ENCODE results near the gene STXBP1.

DNA sequence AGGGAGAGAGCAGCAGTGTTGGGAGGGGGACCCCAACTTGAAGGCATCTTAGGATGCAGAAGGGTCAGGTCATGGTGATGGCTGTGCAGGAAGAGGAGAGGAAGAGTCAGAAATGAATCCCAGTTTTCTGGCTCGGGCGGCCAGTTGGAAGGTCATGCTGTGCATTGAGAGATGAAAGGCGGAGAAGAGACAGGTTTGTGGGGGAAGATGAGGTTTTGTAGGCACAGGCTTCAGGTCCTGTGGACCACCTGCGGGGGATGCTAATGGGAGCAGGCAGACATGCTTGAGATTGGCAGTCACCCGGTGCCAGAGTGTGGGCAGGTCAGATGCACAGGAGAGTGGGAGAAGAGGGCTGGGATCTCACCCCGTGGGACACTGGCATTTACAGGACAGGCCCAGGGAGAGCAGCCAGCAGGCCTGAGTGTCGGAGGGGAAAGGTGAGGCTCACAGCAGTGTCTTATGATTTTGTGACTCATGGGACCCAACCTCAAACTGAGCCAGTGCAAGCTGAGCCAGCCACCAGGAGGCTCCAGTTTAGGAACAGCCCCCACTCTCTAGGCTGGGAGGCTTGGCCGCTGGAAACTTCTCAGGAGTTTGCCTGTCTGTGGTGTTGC lies 17.5 kb downstream of the STXBP1 start:
- TF ChIP-seq ZNF777 (tag by site-specific recombination; IDR thresholded peaks at IDR 0.05; ENCODE audit: borderline replicate concordance), result no peak
- peak; percentile 84 for TF ChIP-seq ZFHX2 (tag by site-specific recombination; conservative IDR thresholded peaks at IDR 0.05)
- TF ChIP-seq, protein P1, sequence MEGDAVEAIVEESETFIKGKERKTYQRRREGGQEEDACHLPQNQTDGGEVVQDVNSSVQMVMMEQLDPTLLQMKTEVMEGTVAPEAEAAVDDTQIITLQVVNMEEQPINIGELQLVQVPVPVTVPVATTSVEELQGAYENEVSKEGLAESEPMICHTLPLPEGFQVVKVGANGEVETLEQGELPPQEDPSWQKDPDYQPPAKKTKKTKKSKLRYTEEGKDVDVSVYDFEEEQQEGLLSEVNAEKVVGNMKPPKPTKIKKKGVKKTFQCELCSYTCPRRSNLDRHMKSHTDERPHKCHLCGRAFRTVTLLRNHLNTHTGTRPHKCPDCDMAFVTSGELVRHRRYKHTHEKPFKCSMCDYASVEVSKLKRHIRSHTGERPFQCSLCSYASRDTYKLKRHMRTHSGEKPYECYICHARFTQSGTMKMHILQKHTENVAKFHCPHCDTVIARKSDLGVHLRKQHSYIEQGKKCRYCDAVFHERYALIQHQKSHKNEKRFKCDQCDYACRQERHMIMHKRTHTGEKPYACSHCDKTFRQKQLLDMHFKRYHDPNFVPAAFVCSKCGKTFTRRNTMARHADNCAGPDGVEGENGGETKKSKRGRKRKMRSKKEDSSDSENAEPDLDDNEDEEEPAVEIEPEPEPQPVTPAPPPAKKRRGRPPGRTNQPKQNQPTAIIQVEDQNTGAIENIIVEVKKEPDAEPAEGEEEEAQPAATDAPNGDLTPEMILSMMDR (tag by site-specific recombination; IDR thresholded peaks at IDR 0.05), result no peak
- TF ChIP-seq KLF10 (tag by site-specific recombination; IDR thresholded peaks at IDR 0.05), result no peak
- TF ChIP-seq ZBTB17 (tag by site-specific recombination; IDR thresholded peaks at IDR 0.05), result no peak
- TF ChIP-seq, protein P2, sequence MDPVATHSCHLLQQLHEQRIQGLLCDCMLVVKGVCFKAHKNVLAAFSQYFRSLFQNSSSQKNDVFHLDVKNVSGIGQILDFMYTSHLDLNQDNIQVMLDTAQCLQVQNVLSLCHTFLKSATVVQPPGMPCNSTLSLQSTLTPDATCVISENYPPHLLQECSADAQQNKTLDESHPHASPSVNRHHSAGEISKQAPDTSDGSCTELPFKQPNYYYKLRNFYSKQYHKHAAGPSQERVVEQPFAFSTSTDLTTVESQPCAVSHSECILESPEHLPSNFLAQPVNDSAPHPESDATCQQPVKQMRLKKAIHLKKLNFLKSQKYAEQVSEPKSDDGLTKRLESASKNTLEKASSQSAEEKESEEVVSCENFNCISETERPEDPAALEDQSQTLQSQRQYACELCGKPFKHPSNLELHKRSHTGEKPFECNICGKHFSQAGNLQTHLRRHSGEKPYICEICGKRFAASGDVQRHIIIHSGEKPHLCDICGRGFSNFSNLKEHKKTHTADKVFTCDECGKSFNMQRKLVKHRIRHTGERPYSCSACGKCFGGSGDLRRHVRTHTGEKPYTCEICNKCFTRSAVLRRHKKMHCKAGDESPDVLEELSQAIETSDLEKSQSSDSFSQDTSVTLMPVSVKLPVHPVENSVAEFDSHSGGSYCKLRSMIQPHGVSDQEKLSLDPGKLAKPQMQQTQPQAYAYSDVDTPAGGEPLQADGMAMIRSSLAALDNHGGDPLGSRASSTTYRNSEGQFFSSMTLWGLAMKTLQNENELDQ (tag by site-specific recombination; IDR thresholded peaks at IDR 0.05; ENCODE audit: low read depth), result no peak
- TF ChIP-seq ZNF2 (tag by site-specific recombination; IDR thresholded peaks at IDR 0.05), result no peak
- no peak for TF ChIP-seq ZNF140 (tag by site-specific recombination; IDR thresholded peaks at IDR 0.05)
- TF ChIP-seq ZFP69B (tag by site-specific recombination; IDR thresholded peaks at IDR 0.05), result no peak
- no peak for TF ChIP-seq GLI4 (tag by site-specific recombination; IDR thresholded peaks at IDR 0.05)
- TF ChIP-seq, protein P3, sequence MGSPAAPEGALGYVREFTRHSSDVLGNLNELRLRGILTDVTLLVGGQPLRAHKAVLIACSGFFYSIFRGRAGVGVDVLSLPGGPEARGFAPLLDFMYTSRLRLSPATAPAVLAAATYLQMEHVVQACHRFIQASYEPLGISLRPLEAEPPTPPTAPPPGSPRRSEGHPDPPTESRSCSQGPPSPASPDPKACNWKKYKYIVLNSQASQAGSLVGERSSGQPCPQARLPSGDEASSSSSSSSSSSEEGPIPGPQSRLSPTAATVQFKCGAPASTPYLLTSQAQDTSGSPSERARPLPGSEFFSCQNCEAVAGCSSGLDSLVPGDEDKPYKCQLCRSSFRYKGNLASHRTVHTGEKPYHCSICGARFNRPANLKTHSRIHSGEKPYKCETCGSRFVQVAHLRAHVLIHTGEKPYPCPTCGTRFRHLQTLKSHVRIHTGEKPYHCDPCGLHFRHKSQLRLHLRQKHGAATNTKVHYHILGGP (tag by site-specific recombination; IDR thresholded peaks at IDR 0.05), result no peak

Measured in HEK293 (cell line).